HEK293 (cell line): ENCODE results near the gene SNRPD3.

Experiments used
- CTCF ChIA-PET: fragments of 350-600 bp; formaldehyde crosslinking; extraction: SDS; loops from one replicate; lab custom pipeline; 2021; ENCODE audit warnings: antibody characterized with exemption; lab: Yijun Ruan, JAX
- POLR2A ChIA-PET: fragments of 300-600 bp; formaldehyde crosslinking; extraction: SDS; loops from one replicate; lab custom pipeline; 2020; ENCODE audit warnings: antibody characterized with exemption, inconsistent platforms; lab: Yijun Ruan, JAX
- H3K27ac ChIP-seq: fragments of 200-500 bp; sonication (Bioruptor generic); 2 replicates; pipeline ENCODE4 v1.5.1; 2014; ENCODE audit warnings: low read depth, low read length, control low read depth, inconsistent platforms; ENCODE audit errors: extremely low read depth
- H3K36me3 ChIP-seq, 2 experiments: fragments of 200-500 bp in 1 of 2; sonication (Bioruptor generic) in 1 of 2; 1 replicate in 1 of 2; 2 replicates in 1 of 2; pipeline ENCODE4 v1.5.1; 2014 to 2017; ENCODE audit warnings: inconsistent platforms in 2 of 2, low read length in 2 of 2; ENCODE audit not compliant: control insufficient read depth in 2 of 2, insufficient read depth in 1 of 2
- H3K4me1 ChIP-seq: fragments of 200-500 bp; sonication (Bioruptor generic); 2 replicates; pipeline ENCODE4 v1.5.1; 2014; ENCODE audit warnings: mild to moderate bottlenecking, low read length, inconsistent platforms; ENCODE audit not compliant: control insufficient read depth, insufficient read depth
- H3K4me3 ChIP-seq: 2 replicates; pipeline ENCODE4 v1.5.1; 2011; ENCODE audit warnings: low read depth, mild to moderate bottlenecking, control low read depth, low read length, moderate library complexity
- H3K9me3 ChIP-seq: fragments of 200-500 bp; sonication (Bioruptor generic); 2 replicates; pipeline ENCODE4 v1.5.1; 2014; ENCODE audit warnings: low read depth, low read length, inconsistent platforms; ENCODE audit not compliant: control insufficient read depth, insufficient read depth
- GLI2 ChIP-seq: fragments of 450-650 bp; formaldehyde crosslinking; IDR thresholded peaks from 2 replicates; pipeline ENCODE4; 2017; ENCODE audit warnings: missing biosample characterization, missing genetic modification characterization, low read depth, borderline replicate concordance
- GLIS1 ChIP-seq: fragments of 450-650 bp; formaldehyde crosslinking; IDR thresholded peaks from 2 replicates; pipeline ENCODE4 v1.5.1; 2016; ENCODE audit warnings: missing biosample characterization, missing genetic modification characterization
- KLF1 ChIP-seq: fragments of 450-650 bp; formaldehyde crosslinking; IDR thresholded peaks from 2 replicates; pipeline ENCODE4 v1.5.1; 2016; ENCODE audit warnings: missing biosample characterization, missing genetic modification characterization
- MEIS1 ChIP-seq: sonication (generic); formaldehyde crosslinking; IDR thresholded peaks from 2 replicates; pipeline ENCODE4 v1.8.1; 2022; ENCODE audit warnings: missing genetic modification reagents, mild to moderate bottlenecking, borderline replicate concordance
- OSR2 ChIP-seq: fragments of 450-650 bp; formaldehyde crosslinking; IDR thresholded peaks from 2 replicates; pipeline ENCODE4 v1.5.1; 2016; ENCODE audit warnings: missing biosample characterization, missing genetic modification characterization
- REST ChIP-seq: fragments of 450-650 bp; formaldehyde crosslinking; IDR thresholded peaks from 2 replicates; pipeline ENCODE4 v1.5.1; 2016; ENCODE audit warnings: missing biosample characterization, missing genetic modification characterization
- SCRT1 ChIP-seq: fragments of 450-650 bp; formaldehyde crosslinking; IDR thresholded peaks from 2 replicates; pipeline ENCODE4 v1.5.1; 2016; ENCODE audit warnings: missing biosample characterization, missing genetic modification characterization, borderline replicate concordance
- SCRT2 ChIP-seq: fragments of 450-650 bp; formaldehyde crosslinking; IDR thresholded peaks from 2 replicates; pipeline ENCODE4 v1.5.1; 2016; ENCODE audit warnings: missing biosample characterization, missing genetic modification characterization
- SETDB1 ChIP-seq: IDR thresholded peaks from one replicate; pipeline ENCODE4 v1.6.1; 2017; ENCODE audit warnings: mild to moderate bottlenecking, low read length, moderate library complexity, mixed read lengths; ENCODE audit not compliant: insufficient read length
- SP7 ChIP-seq: fragments of 450-650 bp; formaldehyde crosslinking; IDR thresholded peaks from 2 replicates; pipeline ENCODE4 v1.5.1; 2016; ENCODE audit warnings: missing biosample characterization, missing genetic modification characterization
- TRIM28 ChIP-seq: IDR thresholded peaks from 2 replicates; pipeline ENCODE4 v1.6.1; 2011; ENCODE audit warnings: low read length, control low read depth, borderline replicate concordance
- WT1 ChIP-seq: fragments of 450-650 bp; formaldehyde crosslinking; IDR thresholded peaks from 2 replicates; pipeline ENCODE4 v1.5.1; 2016; ENCODE audit warnings: missing biosample characterization, missing genetic modification characterization
- ZBTB21 ChIP-seq: fragments of 450-650 bp; formaldehyde crosslinking; IDR thresholded peaks from 2 replicates; pipeline ENCODE4 v1.5.1; 2017; ENCODE audit warnings: missing biosample characterization, missing genetic modification characterization
- ZBTB49 ChIP-seq: fragments of 450-650 bp; formaldehyde crosslinking; IDR thresholded peaks from 2 replicates; pipeline ENCODE4 v1.5.1; 2016; ENCODE audit warnings: missing biosample characterization, missing genetic modification characterization, low read depth
- ZNF10 ChIP-seq: fragments of 450-650 bp; formaldehyde crosslinking; IDR thresholded peaks from 2 replicates; pipeline ENCODE4 v1.5.1; 2017; ENCODE audit warnings: missing biosample characterization, missing genetic modification characterization
- ZNF114 ChIP-seq: fragments of 450-650 bp; formaldehyde crosslinking; IDR thresholded peaks from 2 replicates; pipeline ENCODE4 v1.5.0; 2017; ENCODE audit warnings: missing biosample characterization, missing genetic modification characterization
- ZNF280D ChIP-seq: fragments of 450-650 bp; formaldehyde crosslinking; IDR thresholded peaks from 2 replicates; pipeline ENCODE4 v1.5.1; 2016; ENCODE audit warnings: missing biosample characterization, missing genetic modification characterization
- ZNF529 ChIP-seq: fragments of 450-650 bp; formaldehyde crosslinking; IDR thresholded peaks from 2 replicates; pipeline ENCODE4 v1.5.1; 2017; ENCODE audit warnings: missing genetic modification characterization, missing biosample characterization; ENCODE audit not compliant: insufficient replicate concordance
- ZNF621 ChIP-seq: fragments of 450-650 bp; formaldehyde crosslinking; IDR thresholded peaks from 2 replicates; pipeline ENCODE4 v1.5.1; 2017; ENCODE audit warnings: missing biosample characterization, missing genetic modification characterization
- ZNF639 ChIP-seq: fragments of 450-650 bp; formaldehyde crosslinking; IDR thresholded peaks from 2 replicates; pipeline ENCODE4 v1.5.1; 2016; ENCODE audit warnings: missing biosample characterization, missing genetic modification characterization
- ZNF658 ChIP-seq: fragments of 450-650 bp; formaldehyde crosslinking; IDR thresholded peaks from 2 replicates; pipeline ENCODE4; 2016; ENCODE audit warnings: missing biosample characterization, missing genetic modification characterization
- ZNF670 ChIP-seq: fragments of 450-650 bp; formaldehyde crosslinking; IDR thresholded peaks from 2 replicates; pipeline ENCODE4 v1.5.1; 2016; ENCODE audit warnings: missing biosample characterization, missing genetic modification characterization, low read depth
- ZNF776 ChIP-seq: fragments of 450-650 bp; formaldehyde crosslinking; IDR thresholded peaks from 2 replicates; pipeline ENCODE4 v1.5.0; 2017; ENCODE audit warnings: missing biosample characterization, missing genetic modification characterization, borderline replicate concordance
- ZNF843 ChIP-seq: fragments of 450-650 bp; formaldehyde crosslinking; IDR thresholded peaks from 2 replicates; pipeline ENCODE4 v1.5.1; 2016; ENCODE audit warnings: missing biosample characterization, missing genetic modification characterization
- TF ChIP-seq, protein P1 (sequence below): fragments of 450-650 bp; formaldehyde crosslinking; IDR thresholded peaks from 2 replicates; pipeline ENCODE4 v1.5.1; 2016; ENCODE audit warnings: missing biosample characterization, missing genetic modification characterization

SNRPD3 gene

GRCh38 chr22:24517446-24517845 is 38.4 kb upstream of the SNRPD3 start:
- no peak overlapping the region for H3K27ac ChIP-seq
- no peak overlapping the region for H3K4me3 ChIP-seq
- no peaks in the 10 kb centered on the region for H3K9me3 ChIP-seq
- POLR2A ChIA-PET, result interaction anchor here (0.6 kb wide), 1 partner anchor 940 kb away, joined by 5 read pairs; no protein-coding TSS in a partner anchor
- no peaks in the 10 kb centered on the region for H3K36me3 ChIP-seq
- CTCF ChIA-PET, result interaction anchor here (0.6 to 1.4 kb wide), 4 partner anchors 15 to 202 kb away, joined by 3 to 4 read pairs (median 4); no protein-coding TSS in a partner anchor
- TF ChIP-seq KLF1 (tag by site-specific recombination) (peak; percentile 85), WT1 (tag by site-specific recombination) (0 out of 2 replicates have a peak, but pooled peaks have one; percentile 23), ZNF621 (tag by site-specific recombination) (no peak), SP7 (tag by site-specific recombination) (peak; percentile 37), OSR2 (tag by site-specific recombination) (peak; percentile 77), ZNF10 (tag by site-specific recombination) (no peak), ZNF280D (tag by site-specific recombination) (no peak), GLI2 (tag by site-specific recombination) (0 out of 2 replicates have a peak, but pooled peaks have one; percentile 37)
- TF ChIP-seq, protein P1, sequence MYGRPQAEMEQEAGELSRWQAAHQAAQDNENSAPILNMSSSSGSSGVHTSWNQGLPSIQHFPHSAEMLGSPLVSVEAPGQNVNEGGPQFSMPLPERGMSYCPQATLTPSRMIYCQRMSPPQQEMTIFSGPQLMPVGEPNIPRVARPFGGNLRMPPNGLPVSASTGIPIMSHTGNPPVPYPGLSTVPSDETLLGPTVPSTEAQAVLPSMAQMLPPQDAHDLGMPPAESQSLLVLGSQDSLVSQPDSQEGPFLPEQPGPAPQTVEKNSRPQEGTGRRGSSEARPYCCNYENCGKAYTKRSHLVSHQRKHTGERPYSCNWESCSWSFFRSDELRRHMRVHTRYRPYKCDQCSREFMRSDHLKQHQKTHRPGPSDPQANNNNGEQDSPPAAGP (tag by site-specific recombination), result peak; percentile 98
- peaks cover 7% of the 10 kb centered on the region for H3K4me1 ChIP-seq

DNA sequence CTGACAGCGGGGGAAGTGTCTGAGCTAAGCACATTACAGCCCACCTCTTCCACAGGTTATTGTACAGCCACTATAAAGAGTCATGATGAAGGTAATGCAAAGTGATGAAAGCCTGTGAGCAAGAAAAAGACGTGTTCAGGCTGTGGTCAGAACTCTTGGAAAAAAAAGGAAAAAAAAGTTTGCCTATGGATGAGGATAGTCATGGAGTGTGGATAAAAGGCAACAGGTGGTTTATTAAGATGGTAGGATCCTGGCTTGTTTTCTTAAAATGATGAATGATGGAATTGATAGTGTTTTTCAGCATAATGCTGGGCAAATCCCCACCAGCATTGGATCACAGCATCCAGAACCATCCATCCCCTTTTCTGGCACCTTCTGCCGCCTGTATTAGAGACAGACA is 37.6 kb upstream of the SNRPD3 start:
- ChIA-PET POLR2A (no interaction called here), CTCF (interaction anchor here (0.6 to 1.4 kb wide), 2 partner anchors 13 to 97 kb away, joined by 3 to 4 read pairs; no protein-coding TSS in a partner anchor)
- Histone ChIP-seq H3K4me3 (no peak overlapping the region), H3K9me3 (no peaks in the 10 kb centered on the region), H3K36me3 (no peaks in the 10 kb centered on the region), H3K27ac (no peak overlapping the region), H3K4me1 (peaks cover 7% of the 10 kb centered on the region)
- TF ChIP-seq GLIS1 (tag by site-specific recombination), result no peak
- TF ChIP-seq REST (tag by site-specific recombination), result no peak
- TF ChIP-seq MEIS1 (CRISPR knock-in tag), result no peak
- TF ChIP-seq SETDB1, result no peak
- TF ChIP-seq ZNF114 (tag by site-specific recombination), result no peak
- peak; percentile 92 for TF ChIP-seq SCRT2 (tag by site-specific recombination)
- peak; percentile 95 for TF ChIP-seq SCRT1 (tag by site-specific recombination)
- TF ChIP-seq ZNF529 (tag by site-specific recombination), result no peak
- TF ChIP-seq ZNF776 (tag by site-specific recombination), result no peak
- TF ChIP-seq ZNF670 (tag by site-specific recombination), result no peak
- no peak for TF ChIP-seq ZNF639 (tag by site-specific recombination)
- TF ChIP-seq ZBTB49 (tag by site-specific recombination), result no peak
- no peak for TF ChIP-seq ZNF658 (tag by site-specific recombination)
- no peak for TF ChIP-seq ZBTB21
- no peak for TF ChIP-seq ZNF843 (tag by site-specific recombination)
- no peak for TF ChIP-seq TRIM28
